BLaER1 (cell line): Measurements from ENCODE around the gene BCL3.

Experiments
- H3K27ac ChIP-seq: shearing (Covaris generic); formaldehyde crosslinking; 2 replicates; pipeline ENCODE4 v1.8.1; 2022
- H3K27me3 ChIP-seq: shearing (Covaris generic); formaldehyde crosslinking; 2 replicates; pipeline ENCODE4 v1.8.1; 2022
- H3K36me3 ChIP-seq: shearing (Covaris generic); formaldehyde crosslinking; 2 replicates; pipeline ENCODE4 v1.8.1; 2022
- H3K4me1 ChIP-seq: shearing (Covaris generic); formaldehyde crosslinking; 2 replicates; pipeline ENCODE4 v1.8.1; 2022
- H3K4me2 ChIP-seq: shearing (Covaris generic); formaldehyde crosslinking; 2 replicates; pipeline ENCODE4 v1.8.1; 2022
- H3K4me3 ChIP-seq: shearing (Covaris generic); formaldehyde crosslinking; 2 replicates; pipeline ENCODE4 v1.8.1; 2022
- H3K9ac ChIP-seq: shearing (Covaris generic); formaldehyde crosslinking; 2 replicates; pipeline ENCODE4 v1.8.1; 2022
- H3K9me3 ChIP-seq: shearing (Covaris generic); formaldehyde crosslinking; 2 replicates; pipeline ENCODE4 v1.8.1; 2022
- H4K20me1 ChIP-seq: shearing (Covaris generic); formaldehyde crosslinking; 2 replicates; pipeline ENCODE4 v1.8.1; 2022
- Cebpa-rat ChIP-seq: shearing (Covaris generic); IDR thresholded peaks from 2 replicates; pipeline ENCODE4 v1.8.1; 2022

The BCL3 gene

DNA sequence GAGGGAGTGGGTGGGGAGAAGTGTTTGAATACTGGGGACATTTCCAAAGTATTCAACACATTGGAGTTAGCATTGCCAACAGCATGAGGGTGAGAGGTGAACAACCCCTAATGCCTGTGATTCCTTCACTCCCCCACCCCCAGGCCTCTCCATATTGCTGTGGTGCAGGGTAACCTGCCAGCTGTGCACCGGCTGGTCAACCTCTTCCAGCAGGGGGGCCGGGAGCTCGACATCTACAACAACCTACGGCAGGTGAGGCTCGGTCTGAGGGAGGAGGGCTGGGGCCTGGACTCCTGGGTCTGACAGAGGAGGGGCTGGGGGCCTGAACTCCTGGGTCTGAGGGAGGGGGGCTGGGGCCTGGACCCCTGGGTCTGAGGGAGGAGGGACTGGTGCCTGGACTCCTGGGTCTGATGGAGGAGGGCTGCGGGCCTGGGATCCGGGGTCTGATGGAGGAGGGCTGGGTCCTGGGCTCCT, 7.6 kb downstream of the BCL3 start:
- Histone ChIP-seq H3K4me3 (no peak overlapping the region), H3K36me3 (peaks cover 30% of the 10 kb centered on the region), H3K9me3 (no peaks in the 10 kb centered on the region), H4K20me1 (0 out of 2 replicates have a peak, but pooled peaks cover 2% of the 10 kb centered on the region), H3K27ac (peak overlapping the region; percentile 90), H3K4me2 (peak overlapping the region; percentile 99), H3K9ac (0 out of 2 replicates have a peak overlapping the region, but pooled peaks have one; percentile 12), H3K4me1 (peaks cover 90% of the 10 kb centered on the region), H3K27me3 (no peaks in the 10 kb centered on the region)
- TF ChIP-seq Cebpa-rat, result no peak

DNA sequence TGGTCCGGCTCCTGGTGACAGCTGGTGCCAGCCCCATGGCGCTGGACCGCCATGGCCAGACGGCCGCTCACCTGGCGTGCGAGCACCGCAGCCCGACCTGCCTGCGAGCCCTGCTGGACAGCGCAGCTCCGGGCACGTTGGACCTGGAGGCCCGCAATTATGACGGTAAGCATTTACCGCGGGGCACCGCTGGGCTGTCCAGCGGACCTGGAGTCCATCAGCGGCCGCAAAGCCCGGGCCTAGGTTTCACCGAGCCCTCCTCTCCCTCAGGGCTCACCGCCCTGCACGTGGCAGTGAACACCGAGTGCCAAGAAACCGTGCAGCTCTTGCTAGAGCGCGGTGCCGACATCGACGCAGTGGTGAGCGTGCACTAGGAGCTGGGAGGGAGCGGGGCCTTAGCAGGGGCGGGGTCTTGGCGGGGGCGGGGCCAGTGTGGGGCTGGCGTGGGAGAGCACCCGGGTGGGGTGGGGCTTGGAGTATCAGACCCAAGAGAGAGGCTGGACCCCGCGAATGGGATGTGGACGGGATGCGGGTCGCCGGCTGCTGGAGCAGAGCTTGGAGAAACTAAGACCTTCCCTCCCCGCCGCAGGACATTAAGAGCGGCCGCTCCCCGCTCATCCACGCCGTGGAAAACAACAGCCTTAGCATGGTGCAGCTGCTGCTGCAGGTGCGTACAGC, 8.7 kb downstream of the BCL3 start:
- no peak for TF ChIP-seq Cebpa-rat
- no peaks in the 10 kb centered on the region for H4K20me1 ChIP-seq
- H3K4me2 ChIP-seq, result peak overlapping the region; percentile 99
- peak overlapping the region; percentile 90 for H3K27ac ChIP-seq
- no peaks in the 10 kb centered on the region for H3K27me3 ChIP-seq
- peaks cover 90% of the 10 kb centered on the region for H3K4me1 ChIP-seq
- 0 out of 2 replicates have a peak overlapping the region, but pooled peaks have one; percentile 29 for H3K9ac ChIP-seq
- H3K4me3 ChIP-seq, result no peak overlapping the region
- H3K9me3 ChIP-seq, result no peaks in the 10 kb centered on the region
- H3K36me3 ChIP-seq, result peaks cover 27% of the 10 kb centered on the region

DNA sequence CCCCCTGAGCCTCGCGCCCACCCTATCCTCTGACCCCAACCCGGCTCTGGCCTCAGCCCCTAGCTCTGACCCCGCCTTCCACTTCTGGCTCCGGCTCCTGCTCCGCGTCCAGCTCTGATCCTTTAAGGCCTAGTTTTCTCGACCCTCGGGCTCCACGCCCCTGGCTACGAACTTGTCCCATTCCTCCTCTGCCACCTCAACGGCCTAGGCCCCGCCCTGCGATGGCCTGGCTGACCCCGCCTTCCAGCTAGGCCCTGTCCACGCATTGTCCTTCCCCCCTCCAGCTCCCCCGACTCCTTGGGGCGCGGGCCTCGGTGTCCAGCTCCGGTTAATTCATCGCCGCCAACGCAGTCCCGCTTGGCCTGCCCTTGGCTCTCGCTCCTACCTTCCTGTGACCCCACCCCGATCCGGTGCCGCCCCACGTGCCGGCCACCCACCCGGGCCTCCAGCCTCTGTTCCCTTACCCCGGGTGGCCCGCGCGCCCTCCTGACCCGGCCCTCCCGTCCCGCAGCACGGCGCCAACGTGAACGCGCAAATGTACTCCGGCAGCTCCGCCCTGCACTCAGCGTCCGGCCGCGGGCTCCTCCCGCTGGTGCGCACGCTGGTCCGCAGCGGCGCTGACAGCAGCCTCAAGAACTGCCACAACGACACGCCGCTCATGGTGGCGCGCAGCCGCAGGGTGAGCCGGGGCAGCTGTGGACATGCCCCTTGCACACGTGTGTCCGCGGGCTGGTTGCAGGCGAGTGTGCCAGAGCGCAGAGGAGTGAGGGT, 9.4 kb downstream of the BCL3 start:
- peak overlapping the region; percentile 62 for H3K27ac ChIP-seq
- no peaks in the 10 kb centered on the region for H4K20me1 ChIP-seq
- H3K9me3 ChIP-seq, result no peaks in the 10 kb centered on the region
- peak overlapping the region; percentile 71 for H3K4me2 ChIP-seq
- H3K36me3 ChIP-seq, result peaks cover 21% of the 10 kb centered on the region
- no peaks in the 10 kb centered on the region for H3K27me3 ChIP-seq
- H3K9ac ChIP-seq, result peak overlapping the region; percentile 29; the same call in 1 of the 2 replicates
- peaks cover 90% of the 10 kb centered on the region for H3K4me1 ChIP-seq
- H3K4me3 ChIP-seq, result no peak overlapping the region
- TF ChIP-seq Cebpa-rat, result no peak

DNA sequence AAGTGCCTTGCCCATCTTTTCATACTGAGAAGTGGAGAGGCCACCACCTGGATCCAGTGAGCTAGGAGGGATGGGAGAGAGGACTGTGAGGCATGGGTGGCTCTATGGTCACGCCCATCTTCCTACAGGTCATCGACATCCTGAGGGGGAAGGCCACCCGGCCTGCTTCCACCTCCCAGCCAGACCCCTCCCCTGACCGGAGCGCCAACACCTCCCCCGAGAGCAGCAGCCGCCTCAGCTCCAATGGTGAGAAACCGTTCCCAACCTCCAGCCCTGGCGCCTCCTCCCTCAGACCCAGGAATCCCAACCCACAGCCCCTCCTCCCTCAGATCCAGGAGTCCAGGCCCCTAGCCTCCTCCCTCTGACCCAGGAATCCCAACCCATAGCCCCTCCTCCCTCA, 10.1 kb downstream of the BCL3 start:
- Histone ChIP-seq H3K36me3 (peaks cover 21% of the 10 kb centered on the region), H3K27me3 (no peaks in the 10 kb centered on the region), H4K20me1 (no peaks in the 10 kb centered on the region), H3K9me3 (no peaks in the 10 kb centered on the region), H3K4me2 (peak overlapping the region; percentile 71), H3K9ac (peak overlapping the region; percentile 29; the same call in 1 of the 2 replicates), H3K4me1 (peaks cover 95% of the 10 kb centered on the region), H3K27ac (peak overlapping the region; percentile 62), H3K4me3 (no peak overlapping the region)
- no peak for TF ChIP-seq Cebpa-rat

DNA sequence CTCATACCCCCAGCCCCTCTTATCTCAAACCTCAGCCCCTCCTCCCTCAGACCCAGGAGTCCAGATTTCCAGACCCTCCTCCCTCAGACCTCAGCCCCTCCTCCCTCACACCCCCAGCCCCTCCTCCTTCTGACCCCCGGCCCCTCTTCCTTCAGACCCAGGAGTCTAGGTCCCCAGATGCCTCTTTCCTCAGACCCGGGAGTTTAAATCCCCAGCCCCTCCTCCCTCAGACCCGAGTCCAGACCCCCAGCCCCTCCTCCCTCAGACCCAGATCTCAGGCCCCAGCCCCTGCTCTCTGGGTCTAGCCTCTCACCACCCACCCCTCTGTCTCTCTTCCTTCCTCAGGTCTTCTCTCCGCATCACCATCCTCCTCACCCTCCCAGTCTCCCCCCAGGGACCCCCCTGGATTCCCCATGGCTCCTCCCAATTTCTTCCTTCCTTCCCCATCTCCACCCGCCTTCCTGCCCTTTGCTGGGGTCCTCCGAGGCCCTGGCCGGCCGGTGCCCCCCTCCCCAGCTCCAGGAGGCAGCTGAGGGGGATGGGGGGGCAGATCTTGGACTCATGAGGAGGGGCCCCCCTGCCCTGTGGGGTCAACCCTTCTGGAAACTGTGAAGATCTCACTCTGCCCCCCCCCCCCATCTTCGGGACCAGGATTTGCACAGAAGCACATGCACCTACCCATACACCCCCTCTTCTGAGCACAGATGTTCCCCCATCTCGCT, 10.7 kb downstream of the BCL3 start:
- Histone ChIP-seq H3K9me3 (no peaks in the 10 kb centered on the region), H3K27ac (peak overlapping the region; percentile 72), H3K4me2 (peak overlapping the region; percentile 89), H3K36me3 (peaks cover 21% of the 10 kb centered on the region), H3K27me3 (no peaks in the 10 kb centered on the region), H3K4me3 (peak overlapping the region; percentile 48), H3K9ac (0 out of 2 replicates have a peak overlapping the region, but pooled peaks have one; percentile 38), H3K4me1 (peaks cover 96% of the 10 kb centered on the region), H4K20me1 (no peaks in the 10 kb centered on the region)
- TF ChIP-seq Cebpa-rat, result no peak

DNA sequence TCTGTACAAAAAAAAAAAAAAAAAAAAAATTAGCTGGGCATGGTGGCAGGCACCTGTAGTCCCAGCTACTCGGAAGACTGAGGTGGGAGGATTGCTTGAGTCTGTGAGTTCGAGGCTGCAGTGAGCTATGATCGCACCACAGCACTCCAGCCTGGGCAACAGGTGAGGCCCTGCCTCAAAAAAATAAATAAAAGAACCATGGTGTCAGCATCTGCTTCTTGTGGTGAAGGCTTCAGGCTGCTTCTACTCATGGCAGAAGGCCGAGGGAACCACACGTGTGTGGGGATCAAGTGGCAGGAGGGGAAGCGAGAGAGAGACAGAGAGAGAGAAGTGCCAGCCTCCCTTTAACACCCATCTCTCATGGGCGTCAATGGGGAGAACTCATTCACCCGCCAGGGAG, 13.5 kb downstream of the BCL3 start:
- no peak overlapping the region for H3K4me3 ChIP-seq
- TF ChIP-seq Cebpa-rat, result no peak
- peak overlapping the region; percentile 32 for H3K4me2 ChIP-seq
- H3K4me1 ChIP-seq, result peaks cover 83% of the 10 kb centered on the region
- no peak overlapping the region for H3K27ac ChIP-seq
- H3K27me3 ChIP-seq, result no peaks in the 10 kb centered on the region
- H3K9ac ChIP-seq, result no peak overlapping the region
- H3K36me3 ChIP-seq, result peaks cover 14% of the 10 kb centered on the region
- H4K20me1 ChIP-seq, result no peaks in the 10 kb centered on the region
- H3K9me3 ChIP-seq, result 0 out of 2 replicates have a peak, but pooled peaks cover under 1% of the 10 kb centered on the region

DNA sequence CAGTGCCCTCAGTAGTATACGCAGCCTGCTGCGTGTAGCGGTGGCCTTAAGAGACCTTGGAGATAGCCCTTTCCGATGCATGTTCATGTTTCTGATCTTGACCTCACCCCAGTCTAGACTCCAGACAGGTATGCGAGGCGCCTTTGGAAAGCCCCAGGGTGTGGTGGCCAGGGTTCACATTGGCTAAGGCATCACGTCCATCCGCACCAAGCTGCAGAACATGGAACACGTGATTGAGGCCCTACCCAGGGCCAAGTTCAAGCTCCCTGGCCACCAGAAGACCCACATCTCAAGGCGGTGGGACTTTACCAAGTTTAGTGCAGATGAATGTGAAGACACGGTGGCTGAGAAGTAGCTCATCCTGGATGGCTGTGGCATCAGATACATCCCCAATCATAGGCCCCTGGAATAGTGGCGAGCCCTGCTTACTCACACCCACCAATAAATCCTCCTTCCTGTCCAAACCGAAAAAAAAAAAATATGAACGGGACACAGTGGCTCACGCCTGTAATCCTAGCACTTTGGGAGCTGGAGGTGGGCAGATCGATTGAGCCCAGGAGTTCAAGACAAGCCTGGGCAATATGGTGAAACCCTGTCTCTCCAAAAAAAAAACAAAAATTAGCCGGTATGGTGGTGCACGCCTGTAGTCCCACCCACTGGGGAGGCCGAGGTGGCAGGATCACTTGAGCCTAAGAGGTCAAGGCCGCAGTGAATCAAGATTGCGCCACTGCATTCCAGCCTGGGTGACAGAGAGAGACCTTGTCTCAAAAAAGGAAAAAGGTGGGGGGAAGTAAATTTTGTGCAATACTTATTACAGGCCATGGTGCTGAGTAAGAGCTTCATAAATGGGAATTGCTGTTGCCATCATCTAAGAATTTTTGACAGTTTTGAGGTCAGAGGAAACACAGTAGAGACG, 16.8 kb downstream of the BCL3 start:
- H3K9ac ChIP-seq, result no peak overlapping the region
- TF ChIP-seq Cebpa-rat, result no peak
- H3K4me2 ChIP-seq, result no peak overlapping the region

DNA sequence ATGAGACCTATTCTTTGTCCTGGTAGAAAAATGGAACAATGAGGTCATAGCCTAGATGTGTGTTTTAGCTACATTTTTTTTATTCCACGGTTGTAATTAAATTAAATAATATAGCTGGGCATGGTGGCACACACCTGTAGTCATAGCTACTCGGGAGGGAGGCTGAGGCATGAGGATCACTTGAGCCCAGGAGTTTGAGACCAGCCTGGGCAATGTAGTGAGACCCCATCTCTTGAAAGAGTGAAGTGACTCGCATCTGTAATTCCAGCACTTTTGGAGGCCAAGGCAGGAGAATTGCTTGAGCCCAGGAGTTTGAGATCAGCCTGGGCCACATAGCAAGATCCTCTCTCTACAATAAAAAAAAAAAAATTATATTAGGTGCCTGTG, 17.4 kb downstream of the BCL3 start:
- Histone ChIP-seq H3K27ac (no peak overlapping the region), H3K9me3 (0 out of 2 replicates have a peak, but pooled peaks cover 3% of the 10 kb centered on the region), H3K36me3 (no peaks in the 10 kb centered on the region), H4K20me1 (no peaks in the 10 kb centered on the region), H3K4me1 (peaks cover 75% of the 10 kb centered on the region), H3K9ac (no peak overlapping the region), H3K4me3 (no peak overlapping the region), H3K27me3 (no peaks in the 10 kb centered on the region), H3K4me2 (no peak overlapping the region)
- TF ChIP-seq Cebpa-rat, result no peak

More for the DNA sequence above, 16.8 kb downstream of the BCL3 start:
- Histone ChIP-seq H3K27ac (no peak overlapping the region), H3K27me3 (no peaks in the 10 kb centered on the region), H3K4me1 (peaks cover 78% of the 10 kb centered on the region), H3K36me3 (no peaks in the 10 kb centered on the region), H3K4me3 (no peak overlapping the region), H4K20me1 (no peaks in the 10 kb centered on the region), H3K9me3 (0 out of 2 replicates have a peak, but pooled peaks cover 3% of the 10 kb centered on the region)
